Neural cell (in vitro differentiated cells): ENCODE data around the gene GPR62. TPM values are rescaled to one million over a fixed set of nuclear protein-coding genes. Genes with fewer than 3 reads are reported as not detected.

ENCODE experiments used
- H2AFZ ChIP-seq: fragments of 200-600, 300-800 bp; sonication (generic), shearing (Covaris generic); 2 replicates; pipeline ENCODE4 v1.6.0; 2014; ENCODE audit warnings: low read depth, mild to moderate bottlenecking, antibody characterized with exemption, low read length, moderate library complexity
- H3F3A ChIP-seq: fragments of 200-600 bp; shearing (Covaris generic); 2 replicates; pipeline ENCODE4 v1.6.1; 2016; ENCODE audit warnings: mild to moderate bottlenecking, moderate library complexity, mixed read lengths, antibody characterized with exemption, low read length; ENCODE audit not compliant: insufficient read depth, poor library complexity, severe bottlenecking
- H3K27ac ChIP-seq: fragments of 200-600, 300-800 bp; sonication (generic), shearing (Covaris generic); 2 replicates; pipeline ENCODE4 v1.5.1; 2014; ENCODE audit warnings: mild to moderate bottlenecking, low read length, moderate library complexity
- H3K27me3 ChIP-seq: fragments of 300-800, 200-600 bp; sonication (generic), shearing (Covaris generic); 2 replicates; pipeline ENCODE4 v1.6.0; 2014; ENCODE audit warnings: mild to moderate bottlenecking, low read depth, low read length, moderate library complexity; ENCODE audit not compliant: insufficient read depth
- H3K36me3 ChIP-seq: fragments of 300-800, 200-600 bp; sonication (generic), shearing (Covaris generic); 2 replicates; pipeline ENCODE4 v1.5.1; 2014; ENCODE audit warnings: mild to moderate bottlenecking, antibody characterized with exemption, low read length, moderate library complexity; ENCODE audit not compliant: insufficient read depth
- H3K4me2 ChIP-seq: fragments of 300-800, 200-600 bp; sonication (generic), shearing (Covaris generic); 2 replicates; pipeline ENCODE4 v1.6.0; 2014; ENCODE audit warnings: mild to moderate bottlenecking, low read length
- H3K4me3 ChIP-seq: fragments of 300-800, 200-600 bp; sonication (generic), shearing (Covaris generic); 2 replicates; pipeline ENCODE4 v1.5.1; 2014; ENCODE audit warnings: mild to moderate bottlenecking, low read length, moderate library complexity
- H3K79me2 ChIP-seq: fragments of 200-600 bp; shearing (Covaris generic); replicated peaks from 2 replicates; pipeline ENCODE4 v1.6.0; 2014; ENCODE audit warnings: mild to moderate bottlenecking, low read length, moderate library complexity; ENCODE audit not compliant: insufficient read depth
- H3K9ac ChIP-seq: fragments of 300-800, 200-600 bp; sonication (generic), shearing (Covaris generic); 2 replicates; pipeline ENCODE4 v1.6.1; 2016; ENCODE audit warnings: mild to moderate bottlenecking, low read length, mixed read lengths
- H3K9me2 ChIP-seq: fragments of 200-600 bp; shearing (Covaris generic); 2 replicates; pipeline ENCODE4 v1.6.1; 2016; ENCODE audit warnings: mild to moderate bottlenecking, low read length, mixed read lengths; ENCODE audit not compliant: insufficient read depth
- H3K9me3 ChIP-seq: fragments of 200-600, 300-800 bp; sonication (generic), shearing (Covaris generic); 2 replicates; pipeline ENCODE4 v1.6.1; 2016; ENCODE audit warnings: mild to moderate bottlenecking, mixed run types, low read length, moderate library complexity, mixed read lengths
- H4K20me1 ChIP-seq: fragments of 200-600 bp; shearing (Covaris generic); 2 replicates; pipeline ENCODE4 v1.6.1; 2016; ENCODE audit warnings: mild to moderate bottlenecking, mixed run types; ENCODE audit not compliant: insufficient read depth
- CTCF ChIP-seq: fragments of 450-650 bp; IDR thresholded peaks from 2 replicates; pipeline ENCODE4 v1.5.1; 2014; ENCODE audit warnings: antibody characterized with exemption, mild to moderate bottlenecking, moderate library complexity; ENCODE audit not compliant: poor library complexity, severe bottlenecking
- EP300 ChIP-seq: fragments of 450-650 bp; conservative IDR thresholded peaks from 2 replicates; pipeline ENCODE4 v1.6.1; 2014; ENCODE audit warnings: antibody characterized with exemption, mild to moderate bottlenecking, moderate library complexity; ENCODE audit not compliant: poor library complexity, severe bottlenecking
- EZH2 ChIP-seq: fragments of 200-600, 300-800 bp; shearing (Covaris generic), sonication (generic); IDR thresholded peaks from 2 replicates; pipeline ENCODE4 v1.6.1; 2014; ENCODE audit warnings: antibody characterized with exemption, low read length, borderline replicate concordance, mild to moderate bottlenecking; ENCODE audit not compliant: insufficient read depth, poor library complexity, severe bottlenecking
- MXI1 ChIP-seq: fragments of 450-650 bp; conservative IDR thresholded peaks from 2 replicates; pipeline ENCODE4 v1.6.1; 2014; ENCODE audit warnings: antibody characterized with exemption, mild to moderate bottlenecking; ENCODE audit not compliant: poor library complexity, severe bottlenecking
- POLR2AphosphoS5 ChIP-seq: IDR thresholded peaks from 2 replicates; pipeline ENCODE4 v1.6.1; 2012
- RAD21 ChIP-seq: fragments of 450-650 bp; conservative IDR thresholded peaks from 2 replicates; pipeline ENCODE4 v1.6.1; 2014; ENCODE audit warnings: antibody characterized with exemption, mild to moderate bottlenecking, moderate library complexity
- SMC3 ChIP-seq: fragments of 450-650 bp; conservative IDR thresholded peaks from 2 replicates; pipeline ENCODE4 v1.6.1; 2014; ENCODE audit warnings: antibody characterized with exemption, mild to moderate bottlenecking, moderate library complexity; ENCODE audit not compliant: poor library complexity
- TAF1 ChIP-seq: IDR thresholded peaks from 2 replicates; pipeline ENCODE4 v1.6.1; 2012; ENCODE audit warnings: low read depth
- polyA plus RNA-seq: library from polyadenylated mRNA; depleted of rRNA; stranded (reverse); fragments of >200 nt; gene quantifications from 2 replicates; pipeline ENCODE4 v1.2.3, GENCODE V29; 2014
- TF ChIP-seq, protein P1 (sequence below): IDR thresholded peaks from 2 replicates; pipeline ENCODE4 v1.6.1; 2012; ENCODE audit warnings: borderline replicate concordance

The GPR62 gene
- polyA plus RNA-seq, 1 donor from 2014 or later: not detected

GRCh38 chr3:51997935-51998596, 42.9 kb downstream of the GPR62 start:
- H3K9ac ChIP-seq: peak overlapping the region; percentile 5
- H3K79me2 ChIP-seq: peaks cover 9% of the 10 kb centered on the region
- no peak overlapping the region for H3K4me3 ChIP-seq
- no peaks in the 10 kb centered on the region for H3K27me3 ChIP-seq
- no peaks in the 10 kb centered on the region for H3F3A ChIP-seq
- peaks cover 5% of the 10 kb centered on the region for H3K36me3 ChIP-seq
- no peak overlapping the region for H3K27ac ChIP-seq
- TF ChIP-seq SMC3 (no peak), TAF1 (no peak)
- H2AFZ ChIP-seq: no peak overlapping the region
- H3K9me2 ChIP-seq: no peaks in the 10 kb centered on the region
- no peaks in the 10 kb centered on the region for H3K9me3 ChIP-seq
- no peak overlapping the region for H3K4me2 ChIP-seq
- H4K20me1 ChIP-seq: no peaks in the 10 kb centered on the region

GRCh38 chr3:51998774-51999173, 43.6 kb downstream of the GPR62 start:
- peaks cover 9% of the 10 kb centered on the region for H3K79me2 ChIP-seq
- no peak overlapping the region for H3K4me3 ChIP-seq
- H3K4me2 ChIP-seq: no peak overlapping the region
- peaks cover 5% of the 10 kb centered on the region for H3K36me3 ChIP-seq
- no peak overlapping the region for H2AFZ ChIP-seq
- H4K20me1 ChIP-seq: no peaks in the 10 kb centered on the region
- H3F3A ChIP-seq: no peaks in the 10 kb centered on the region
- H3K9me3 ChIP-seq: no peaks in the 10 kb centered on the region
- no peak for TF ChIP-seq EP300
- TF ChIP-seq, protein P1, sequence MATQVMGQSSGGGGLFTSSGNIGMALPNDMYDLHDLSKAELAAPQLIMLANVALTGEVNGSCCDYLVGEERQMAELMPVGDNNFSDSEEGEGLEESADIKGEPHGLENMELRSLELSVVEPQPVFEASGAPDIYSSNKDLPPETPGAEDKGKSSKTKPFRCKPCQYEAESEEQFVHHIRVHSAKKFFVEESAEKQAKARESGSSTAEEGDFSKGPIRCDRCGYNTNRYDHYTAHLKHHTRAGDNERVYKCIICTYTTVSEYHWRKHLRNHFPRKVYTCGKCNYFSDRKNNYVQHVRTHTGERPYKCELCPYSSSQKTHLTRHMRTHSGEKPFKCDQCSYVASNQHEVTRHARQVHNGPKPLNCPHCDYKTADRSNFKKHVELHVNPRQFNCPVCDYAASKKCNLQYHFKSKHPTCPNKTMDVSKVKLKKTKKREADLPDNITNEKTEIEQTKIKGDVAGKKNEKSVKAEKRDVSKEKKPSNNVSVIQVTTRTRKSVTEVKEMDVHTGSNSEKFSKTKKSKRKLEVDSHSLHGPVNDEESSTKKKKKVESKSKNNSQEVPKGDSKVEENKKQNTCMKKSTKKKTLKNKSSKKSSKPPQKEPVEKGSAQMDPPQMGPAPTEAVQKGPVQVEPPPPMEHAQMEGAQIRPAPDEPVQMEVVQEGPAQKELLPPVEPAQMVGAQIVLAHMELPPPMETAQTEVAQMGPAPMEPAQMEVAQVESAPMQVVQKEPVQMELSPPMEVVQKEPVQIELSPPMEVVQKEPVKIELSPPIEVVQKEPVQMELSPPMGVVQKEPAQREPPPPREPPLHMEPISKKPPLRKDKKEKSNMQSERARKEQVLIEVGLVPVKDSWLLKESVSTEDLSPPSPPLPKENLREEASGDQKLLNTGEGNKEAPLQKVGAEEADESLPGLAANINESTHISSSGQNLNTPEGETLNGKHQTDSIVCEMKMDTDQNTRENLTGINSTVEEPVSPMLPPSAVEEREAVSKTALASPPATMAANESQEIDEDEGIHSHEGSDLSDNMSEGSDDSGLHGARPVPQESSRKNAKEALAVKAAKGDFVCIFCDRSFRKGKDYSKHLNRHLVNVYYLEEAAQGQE: no peak
- TF ChIP-seq POLR2AphosphoS5: no peak
- TF ChIP-seq EZH2: no peak
- no peak for TF ChIP-seq RAD21
- no peak for TF ChIP-seq SMC3
- TF ChIP-seq CTCF: no peak
- TF ChIP-seq MXI1: no peak
- no peak for TF ChIP-seq TAF1
- no peak overlapping the region for H3K9ac ChIP-seq
- H3K27ac ChIP-seq: no peak overlapping the region
- H3K27me3 ChIP-seq: no peaks in the 10 kb centered on the region
- H3K9me2 ChIP-seq: no peaks in the 10 kb centered on the region
